CD4-positive, alpha-beta T cell (primary cell): ENCODE data around the gene ANAPC4. TPM values are rescaled to one million over a fixed set of nuclear protein-coding genes. Genes with fewer than 3 reads are reported as not detected.

Source experiments
- ATAC-seq: fragments of 200-7000 bp; cut with Tn5 transposase; one replicate; pipeline ENCODE4 v1.10.0; 2022; ENCODE audit warnings: mild to moderate bottlenecking; ENCODE audit not compliant: poor library complexity
- CTCF ChIA-PET: fragments of 350-600 bp; sonication (Branson Sonifier 250); formaldehyde crosslinking; loops from one replicate; lab custom pipeline; 2021; ENCODE audit warnings: antibody characterized with exemption, inconsistent platforms; lab: Charles Lee
- POLR2A ChIA-PET: fragments of 350-600 bp; sonication (Branson Sonifier 250); formaldehyde crosslinking; loops from one replicate; lab custom pipeline; 2021; ENCODE audit warnings: antibody characterized with exemption, inconsistent platforms; lab: Charles Lee
- DNase-seq, 14 experiments: peaks; one replicate each; pipeline ENCODE4 v3.0.0-alpha.2; 2013 to 2020; ENCODE audit warnings: mixed read lengths in 2 of 14
- H3K27ac ChIP-seq, 2 donors: one replicate each; pipeline versions ENCODE4 v1.5.1 to v1.7.0; 2013; ENCODE audit warnings: low read length in 2 of 2, low read depth in 1 of 2, mild to moderate bottlenecking in 1 of 2
- H3K27me3 ChIP-seq, 2 experiments: 1 replicate in 1 of 2; 2 replicates in 1 of 2; pipeline versions ENCODE4 v1.6.1 to v1.7.0; 2013; ENCODE audit warnings: low read length in 2 of 2, control low read depth in 1 of 2, mild to moderate bottlenecking in 1 of 2, moderate library complexity in 1 of 2; ENCODE audit not compliant: insufficient read depth in 2 of 2, control insufficient read depth in 1 of 2
- H3K36me3 ChIP-seq: one replicate; pipeline ENCODE4 v1.6.1; 2013; ENCODE audit warnings: low read length, control low read depth; ENCODE audit not compliant: insufficient read depth
- H3K4me1 ChIP-seq: one replicate; pipeline ENCODE4 v1.6.1; 2013; ENCODE audit warnings: low read length, control low read depth; ENCODE audit not compliant: insufficient read depth
- H3K4me3 ChIP-seq: one replicate; pipeline ENCODE4 v1.5.1; 2013; ENCODE audit warnings: mild to moderate bottlenecking, low read length, moderate library complexity
- H3K9me3 ChIP-seq, 2 experiments: 1 replicate in 1 of 2; 2 replicates in 1 of 2; pipeline versions ENCODE4 v1.6.1 to v1.7.0; 2013; ENCODE audit warnings: low read length in 2 of 2, mild to moderate bottlenecking in 2 of 2, control low read depth in 1 of 2, moderate library complexity in 1 of 2; ENCODE audit not compliant: control insufficient read depth in 1 of 2, insufficient read depth in 1 of 2
- H3K27ac Mint-ChIP-seq: one replicate; pipeline ENCODE4 v1.8.0; 2020; ENCODE audit warnings: mixed read lengths
- H3K27me3 Mint-ChIP-seq: one replicate; pipeline ENCODE4 v1.8.0; 2021; ENCODE audit warnings: mixed read lengths
- H3K36me3 Mint-ChIP-seq: one replicate; pipeline ENCODE4 v1.8.0; 2021; ENCODE audit warnings: low read depth, mixed read lengths
- H3K4me1 Mint-ChIP-seq: one replicate; pipeline ENCODE4 v1.8.0; 2021; ENCODE audit warnings: low read depth, mixed read lengths
- H3K4me3 Mint-ChIP-seq: one replicate; pipeline ENCODE4 v1.8.0; 2020; ENCODE audit warnings: mild to moderate bottlenecking, mixed read lengths
- H3K9me3 Mint-ChIP-seq: one replicate; pipeline ENCODE4 v1.8.0; 2020; ENCODE audit warnings: mixed read lengths
- intact Hi-C, 2 experiments: fragments of 100-400 bp; cut with DNase I in 1 of 2; cut with micrococcal nuclease in 1 of 2; formaldehyde crosslinking; loops; one replicate each; pipeline versions ENCODE4 v1.15.1 to v1.9.0; 2023 to 2025; cut with DNase I, micrococcal nuclease
- total RNA-seq, 174 experiments: library from RNA in 2 of 174; stranded (reverse) in 2 of 174; gene quantifications; one replicate each; pipeline ENCODE4 v1.2.3 and lab custom pipeline; 2021 to 2026
- TF ChIP-seq, protein P1 (sequence below): fragments of 200-600 bp; IDR thresholded peaks from one replicate; pipeline ENCODE4 v1.8.0; 2022; ENCODE audit warnings: antibody characterized with exemption, mild to moderate bottlenecking

ANAPC4 gene
- total RNA-seq, 2 experiments from 2014 or later = 24.4 to 26.0 TPM

DNA sequence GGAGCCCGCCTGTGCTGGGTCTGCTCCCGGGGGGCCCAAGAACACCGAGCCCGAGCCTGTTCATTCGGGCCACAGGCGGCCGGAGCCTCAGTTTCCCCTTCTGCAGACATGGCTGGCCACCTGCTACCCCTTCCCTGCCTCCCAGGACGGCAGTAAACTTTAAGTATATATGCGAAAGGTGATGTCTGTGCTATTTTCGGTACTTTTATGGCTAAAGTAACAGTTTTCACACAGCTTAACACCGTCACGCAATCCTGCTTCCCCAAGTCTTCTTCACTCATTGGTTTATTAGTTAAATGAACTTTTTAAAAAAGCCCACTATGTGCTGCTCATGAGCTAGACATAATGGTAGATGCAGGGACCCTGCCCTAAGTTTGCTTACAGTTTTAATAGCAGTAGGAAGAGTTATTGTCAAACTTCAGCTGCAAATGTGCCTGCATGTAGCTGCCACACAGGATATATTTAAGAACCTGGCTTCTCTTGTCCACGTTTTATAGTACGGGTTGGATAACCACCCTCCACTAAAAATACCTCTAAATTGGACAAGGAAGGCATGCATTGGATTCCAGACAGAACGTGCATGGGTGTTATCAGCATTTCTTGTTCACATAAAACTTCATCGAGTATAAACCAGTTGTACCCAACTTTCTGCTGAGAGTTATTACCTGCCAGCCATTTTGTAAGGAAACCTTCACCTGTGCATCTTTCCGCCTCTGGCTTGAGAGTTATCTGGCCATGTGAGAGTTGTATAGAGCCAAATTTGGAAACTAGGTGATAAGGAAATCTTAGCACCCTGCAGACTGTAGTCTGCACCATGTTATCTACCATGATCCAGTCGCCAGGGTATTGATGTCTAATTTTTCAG lies 741 bp downstream of the ANAPC4 start:
- Histone ChIP-seq H3K27me3 (no peaks in the 10 kb centered on the region), H3K9me3 (no peaks in the 10 kb centered on the region), H3K4me1 (peaks cover 34% of the 10 kb centered on the region), H3K27ac (peak overlapping the region; percentile 42 to 48), H3K36me3 (peaks cover 16% of the 10 kb centered on the region), H3K4me3 (peak overlapping the region; percentile 94)
- peak overlapping the region; percentile 81 for H3K27ac Mint-ChIP-seq
- H3K4me3 Mint-ChIP-seq = no peak overlapping the region
- H3K9me3 Mint-ChIP-seq = no peaks in the 10 kb centered on the region
- POLR2A ChIA-PET = interaction anchor here (0.9 to 2.3 kb wide), 4 partner anchors 30 to 218 kb away, joined by 4 to 22 read pairs (median 7); partner anchors contain the start of genes SEPSECS and ZCCHC4
- no peaks in the 10 kb centered on the region for H3K27me3 Mint-ChIP-seq
- DNase-seq (peak in 2 of 14 experiments; percentile 2 to 29), ATAC-seq (no peak)
- peaks cover 28% of the 10 kb centered on the region for H3K36me3 Mint-ChIP-seq
- CTCF ChIA-PET = interaction anchor here (1.0 to 4.8 kb wide), 4 partner anchors 12 to 216 kb away, joined by 3 to 24 read pairs (median 4); partner anchors contain the start of gene ZCCHC4
- peaks cover 7% of the 10 kb centered on the region for H3K4me1 Mint-ChIP-seq
- TF ChIP-seq, protein P1, sequence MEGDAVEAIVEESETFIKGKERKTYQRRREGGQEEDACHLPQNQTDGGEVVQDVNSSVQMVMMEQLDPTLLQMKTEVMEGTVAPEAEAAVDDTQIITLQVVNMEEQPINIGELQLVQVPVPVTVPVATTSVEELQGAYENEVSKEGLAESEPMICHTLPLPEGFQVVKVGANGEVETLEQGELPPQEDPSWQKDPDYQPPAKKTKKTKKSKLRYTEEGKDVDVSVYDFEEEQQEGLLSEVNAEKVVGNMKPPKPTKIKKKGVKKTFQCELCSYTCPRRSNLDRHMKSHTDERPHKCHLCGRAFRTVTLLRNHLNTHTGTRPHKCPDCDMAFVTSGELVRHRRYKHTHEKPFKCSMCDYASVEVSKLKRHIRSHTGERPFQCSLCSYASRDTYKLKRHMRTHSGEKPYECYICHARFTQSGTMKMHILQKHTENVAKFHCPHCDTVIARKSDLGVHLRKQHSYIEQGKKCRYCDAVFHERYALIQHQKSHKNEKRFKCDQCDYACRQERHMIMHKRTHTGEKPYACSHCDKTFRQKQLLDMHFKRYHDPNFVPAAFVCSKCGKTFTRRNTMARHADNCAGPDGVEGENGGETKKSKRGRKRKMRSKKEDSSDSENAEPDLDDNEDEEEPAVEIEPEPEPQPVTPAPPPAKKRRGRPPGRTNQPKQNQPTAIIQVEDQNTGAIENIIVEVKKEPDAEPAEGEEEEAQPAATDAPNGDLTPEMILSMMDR = no peak
- intact Hi-C loops = loop anchor here (1.0 to 10.0 kb wide), 6 partner anchors 66 to 937 kb away; partner anchors contain the start of genes PI4K2B (in 2 of the 2), SEPSECS (in 2 of the 2) and ZCCHC4 (in 1 of the 2)

DNA sequence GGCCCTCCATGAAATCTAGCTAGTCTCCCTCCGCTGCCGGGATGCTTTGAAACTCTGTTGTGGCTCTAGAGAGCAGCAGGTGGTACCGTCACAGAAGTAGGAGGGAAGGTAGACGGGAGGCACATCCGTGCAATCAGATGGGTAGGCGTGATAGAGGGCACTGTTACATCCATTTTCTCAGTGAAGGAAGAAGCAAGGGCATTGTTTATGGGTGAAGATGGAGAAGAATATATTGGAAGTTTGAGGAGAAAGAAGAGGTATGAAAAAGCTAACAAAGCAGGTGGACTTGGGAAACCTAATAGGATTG lies 1.3 kb downstream of the ANAPC4 start:
- intact Hi-C loops = loop anchor here (2.0 to 10.0 kb wide), 5 partner anchors 144 to 936 kb away; partner anchors contain the start of genes SEPSECS (in 2 of the 2) and PI4K2B (in 1 of the 2)
- Histone ChIP-seq H3K27me3 (no peaks in the 10 kb centered on the region), H3K9me3 (no peaks in the 10 kb centered on the region), H3K27ac (no peak overlapping the region), H3K4me1 (peaks cover 34% of the 10 kb centered on the region), H3K36me3 (peaks cover 21% of the 10 kb centered on the region), H3K4me3 (peak overlapping the region; percentile 94)
- no peak overlapping the region for H3K4me3 Mint-ChIP-seq
- no peaks in the 10 kb centered on the region for H3K9me3 Mint-ChIP-seq
- DNase-seq = no peak
- POLR2A ChIA-PET = interaction anchor here (0.9 to 2.3 kb wide), 3 partner anchors 30 to 218 kb away, joined by 4 to 22 read pairs (median 10); partner anchors contain the start of genes SEPSECS and ZCCHC4
- H3K4me1 Mint-ChIP-seq = peaks cover 7% of the 10 kb centered on the region
- CTCF ChIA-PET = interaction anchor here (1.3 to 4.8 kb wide), 2 partner anchors 66 to 216 kb away, joined by 4 to 24 read pairs; partner anchors contain the start of gene ZCCHC4
- no peaks in the 10 kb centered on the region for H3K27me3 Mint-ChIP-seq
- no peak overlapping the region for H3K27ac Mint-ChIP-seq
- peaks cover 34% of the 10 kb centered on the region for H3K36me3 Mint-ChIP-seq
- TF ChIP-seq, protein P1 = no peak
- no peak for ATAC-seq

DNA sequence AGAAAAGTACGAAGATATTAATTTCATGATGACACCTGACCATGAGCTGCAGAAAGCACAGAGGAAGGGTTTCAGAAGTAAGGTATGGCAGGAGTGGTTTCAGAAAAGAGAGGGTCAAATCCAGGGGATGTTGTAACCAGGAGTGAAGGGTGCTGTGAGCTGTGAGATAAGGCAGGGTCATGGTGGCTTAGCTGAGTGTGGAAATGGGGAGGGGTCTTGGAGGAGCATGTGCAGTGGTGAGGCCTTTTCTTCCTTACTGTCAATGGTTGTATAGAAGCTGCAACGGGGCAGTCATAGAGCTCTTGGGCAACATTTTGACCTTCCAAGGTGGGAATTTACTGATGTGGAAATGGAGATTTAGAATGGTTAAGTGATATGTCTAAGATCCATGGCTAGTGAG lies 2.5 kb downstream of the ANAPC4 start:
- no peaks in the 10 kb centered on the region for H3K9me3 ChIP-seq
- intact Hi-C loops = loop anchor here (2.0 to 10.0 kb wide), 5 partner anchors 145 to 935 kb away; partner anchors contain the start of genes SEPSECS (in 2 of the 2) and PI4K2B (in 1 of the 2)
- H3K4me3 Mint-ChIP-seq = no peak overlapping the region
- H3K27me3 Mint-ChIP-seq = no peaks in the 10 kb centered on the region
- H3K4me3 ChIP-seq = no peak overlapping the region
- H3K27me3 ChIP-seq = no peaks in the 10 kb centered on the region
- no peak overlapping the region for H3K27ac Mint-ChIP-seq
- TF ChIP-seq, protein P1 = no peak
- H3K4me1 ChIP-seq = peaks cover 34% of the 10 kb centered on the region
- no peak overlapping the region for H3K27ac ChIP-seq
- ChIA-PET CTCF (interaction anchor here (1.1 to 4.8 kb wide), 2 partner anchors 13 to 67 kb away, joined by 3 to 24 read pairs; partner anchors contain the start of gene ZCCHC4), POLR2A (no interaction called here)
- H3K36me3 ChIP-seq = peaks cover 33% of the 10 kb centered on the region
- H3K4me1 Mint-ChIP-seq = peaks cover 14% of the 10 kb centered on the region
- H3K9me3 Mint-ChIP-seq = no peaks in the 10 kb centered on the region
- DNase-seq = no peak
- ATAC-seq = no peak
- H3K36me3 Mint-ChIP-seq = peaks cover 46% of the 10 kb centered on the region
